Esophagus squamous epithelium (tissue), 4 donors: ENCODE measurements around the gene LHX4.

Source experiments
- CTCF ChIP-seq, 6 experiments: fragments of 450-650 bp in 4 of 6; fragments of 200-600 bp in 2 of 6; sonication (generic) in 2 of 6; IDR thresholded peaks; one replicate each; pipeline ENCODE4 v1.5.1; 2016 to 2019; ENCODE audit warnings: antibody characterized with exemption in 6 of 6, mild to moderate bottlenecking in 4 of 6, moderate library complexity in 4 of 6
- POLR2A ChIP-seq, 4 donors: fragments of 450-650 bp; IDR thresholded peaks; one replicate each; pipeline ENCODE4 v1.6.1; 2017; ENCODE audit warnings: antibody characterized with exemption in 4 of 4, mild to moderate bottlenecking in 4 of 4, moderate library complexity in 3 of 4

GRCh38 chr1:180188684-180189175 lies 41.3 kb upstream of the LHX4 start:
- TF ChIP-seq CTCF (IDR thresholded peaks at IDR 0.05), result no peak
- no peak for TF ChIP-seq POLR2A (IDR thresholded peaks at IDR 0.05)
